Muscle of leg (tissue), 11 donors: ENCODE measurements around the gene PROC. TPM values are rescaled to one million over a fixed set of nuclear protein-coding genes. Genes with fewer than 3 reads are reported as not detected.

Experiments used
- DNase-seq: peaks from one replicate; pipeline ENCODE4 v3.0.0; 2013
- H3K27ac ChIP-seq: one replicate; pipeline ENCODE4 v1.5.1; 2013; ENCODE audit warnings: mild to moderate bottlenecking, low read length, control low read depth
- H3K27me3 ChIP-seq: one replicate; pipeline ENCODE4 v1.6.1; 2013; ENCODE audit warnings: low read length; ENCODE audit not compliant: control insufficient read depth, insufficient read depth
- H3K36me3 ChIP-seq: one replicate; pipeline ENCODE4 v1.6.1; 2013; ENCODE audit warnings: low read length; ENCODE audit not compliant: control insufficient read depth, insufficient read depth
- H3K4me1 ChIP-seq: one replicate; pipeline ENCODE4 v1.6.1; 2013; ENCODE audit warnings: low read length; ENCODE audit not compliant: control insufficient read depth, insufficient read depth
- H3K4me3 ChIP-seq: one replicate; pipeline ENCODE4 v1.5.1; 2013; ENCODE audit warnings: low read length, control low read depth
- H3K9me3 ChIP-seq: replicated peaks from 2 replicates; pipeline ENCODE4 v1.6.1; 2013; ENCODE audit warnings: low read depth, low read length; ENCODE audit not compliant: control insufficient read depth
- WGBS: methylation state at CpG from one replicate; pipeline ENCODE4 v1.1.5; 2013; ENCODE audit warnings: missing lambda C conversion rate; ENCODE audit not compliant: insufficient coverage; 5-methylcytosine and 5-hydroxymethylcytosine counted together
- polyA plus RNA-seq, 8 donors: library from polyadenylated mRNA; unstranded; fragments of 120-200 nt; gene quantifications; one replicate each; pipeline versions ENCODE4 v1.2.1 to v1.2.3, GENCODE V29; 2013; ENCODE audit warnings: inconsistent platforms in 1 of 8, low replicate concordance in 1 of 8; ENCODE audit not compliant: insufficient read length in 8 of 8, insufficient read depth in 1 of 8
- total RNA-seq: library from RNA; stranded (reverse); fragments of 120-200 nt; gene quantifications from one replicate; pipeline ENCODE4 v1.2.4, GENCODE V29; 2013

PROC gene
- total and polyA plus RNA-seq, 9 donors, result 0.04 to 1.2 (median 0.39) TPM

DNA sequence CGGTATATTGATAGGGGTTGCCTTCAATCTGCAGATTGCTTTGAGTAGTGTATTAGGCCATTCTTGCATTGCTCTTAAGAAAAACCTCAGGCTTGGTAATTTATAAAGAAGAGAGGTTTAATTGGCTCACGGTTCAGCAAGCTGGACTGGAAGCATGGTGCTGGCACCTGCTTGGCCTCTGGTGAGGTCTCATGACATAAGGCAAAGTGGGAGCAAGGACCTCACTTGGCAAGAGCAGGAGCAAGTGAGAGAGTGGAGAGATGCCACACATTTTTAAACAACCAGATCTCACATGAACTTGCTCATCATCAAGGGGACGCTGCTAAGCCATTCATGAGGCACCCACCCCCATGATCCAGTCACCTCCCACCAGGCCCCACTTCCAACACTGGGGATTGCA is 35.4 kb upstream of the PROC start:
- Histone ChIP-seq H3K36me3 (no peaks in the 10 kb centered on the region), H3K27ac (no peak overlapping the region), H3K4me3 (no peak overlapping the region), H3K27me3 (no peaks in the 10 kb centered on the region), H3K4me1 (peaks cover 5% of the 10 kb centered on the region), H3K9me3 (no peaks in the 10 kb centered on the region)
- 63% methylated on average over 1 of the region's 3 CpGs for WGBS
- no peak for DNase-seq

GRCh38 chr2:127384529-127384928 is 33.7 kb upstream of the PROC start:
- H3K4me3 ChIP-seq, result no peak overlapping the region
- WGBS, result 86% methylated on average over 3 of the region's 6 CpGs
- no peak overlapping the region for H3K27ac ChIP-seq
- peaks cover 12% of the 10 kb centered on the region for H3K4me1 ChIP-seq
- H3K36me3 ChIP-seq, result no peaks in the 10 kb centered on the region
- no peaks in the 10 kb centered on the region for H3K27me3 ChIP-seq
- no peak for DNase-seq
- H3K9me3 ChIP-seq, result no peaks in the 10 kb centered on the region

DNA sequence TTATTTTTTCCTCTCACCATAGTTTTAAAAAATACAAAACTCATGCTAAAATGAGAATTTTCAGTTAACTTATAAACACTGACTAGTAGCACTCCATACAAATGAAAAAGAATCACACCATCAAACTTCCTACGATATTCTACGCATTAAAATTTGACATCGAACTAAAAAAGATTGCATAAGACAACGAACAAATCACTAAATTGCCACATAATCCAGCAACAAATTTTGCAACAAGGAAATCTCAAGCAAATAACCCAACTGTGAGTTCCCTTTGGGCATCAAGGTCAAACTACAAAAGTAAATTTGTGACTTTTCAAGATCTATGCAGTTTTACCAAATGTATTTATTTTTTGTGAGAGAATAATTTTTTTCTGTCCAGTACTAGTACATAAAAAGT is 32.0 kb upstream of the PROC start:
- no CpG with 5 or more reads among the region's 4 CpGs for WGBS
- peak overlapping the region; percentile 92 for H3K4me3 ChIP-seq
- H3K27me3 ChIP-seq, result no peaks in the 10 kb centered on the region
- peaks cover 12% of the 10 kb centered on the region for H3K4me1 ChIP-seq
- no peak for DNase-seq
- H3K36me3 ChIP-seq, result no peaks in the 10 kb centered on the region
- H3K27ac ChIP-seq, result no peak overlapping the region
- no peaks in the 10 kb centered on the region for H3K9me3 ChIP-seq

- H3K36me3 ChIP-seq, result no peaks in the 10 kb centered on the region
- H3K27me3 ChIP-seq, result no peaks in the 10 kb centered on the region
- H3K4me3 ChIP-seq, result peak overlapping the region; percentile 92
- H3K27ac ChIP-seq, result peak overlapping the region; percentile 99
- H3K4me1 ChIP-seq, result peaks cover 12% of the 10 kb centered on the region
- peak; percentile 96 for DNase-seq
- under 1% methylated on average over 30 of the region's 58 CpGs for WGBS
- no peaks in the 10 kb centered on the region for H3K9me3 ChIP-seq
These were observed 31.2 kb upstream of the PROC start for GRCh38 chr2:127386764-127387654.

GRCh38 chr2:127387655-127388422 is 30.4 kb upstream of the PROC start, which contains the start of gene MAP3K2:
Gene MAP3K2, minus strand, starts transcription at chr2:127387975. Its CDS starts 44,846 bp downstream, at chr2:127343129.
- H3K27me3 ChIP-seq, result no peaks in the 10 kb centered on the region
- H3K9me3 ChIP-seq, result no peaks in the 10 kb centered on the region
- DNase-seq, result peak; percentile 96
- H3K27ac ChIP-seq, result peak within 1 kb of the TSS; percentile 99
- H3K36me3 ChIP-seq, result no peaks in the 10 kb centered on the region
- WGBS, result under 1% methylated on average over 94 of the region's 100 CpGs
- peaks cover 12% of the 10 kb centered on the region for H3K4me1 ChIP-seq
- peak within 1 kb of the TSS; percentile 92 for H3K4me3 ChIP-seq

GRCh38 chr2:127388423-127389164 is 29.6 kb upstream of the PROC start:
- 31% methylated on average over 5 of the region's 8 CpGs for WGBS
- no peaks in the 10 kb centered on the region for H3K9me3 ChIP-seq
- H3K4me3 ChIP-seq, result peak overlapping the region; percentile 44
- peaks cover 11% of the 10 kb centered on the region for H3K4me1 ChIP-seq
- H3K27me3 ChIP-seq, result no peaks in the 10 kb centered on the region
- H3K27ac ChIP-seq, result peak overlapping the region; percentile 87
- no peaks in the 10 kb centered on the region for H3K36me3 ChIP-seq
- DNase-seq, result no peak

GRCh38 chr2:127389778-127390435 is 28.3 kb upstream of the PROC start:
- Histone ChIP-seq H3K27ac (no peak overlapping the region), H3K9me3 (no peaks in the 10 kb centered on the region), H3K27me3 (no peaks in the 10 kb centered on the region), H3K4me1 (peaks cover 10% of the 10 kb centered on the region), H3K4me3 (no peak overlapping the region), H3K36me3 (no peaks in the 10 kb centered on the region)
- no CpG with 5 or more reads among the region's 5 CpGs for whole genome bisulfite sequencing
- no peak for DNase-seq

- peaks cover 6% of the 10 kb centered on the region for H3K4me1 ChIP-seq
These were observed 25.9 kb upstream of the PROC start for GRCh38 chr2:127392133-127392827.

More at GRCh38 chr2:127392133-127392827, 25.9 kb upstream of the PROC start:
- no peaks in the 10 kb centered on the region for H3K9me3 ChIP-seq
- no peak for DNase-seq
- no peak overlapping the region for H3K4me3 ChIP-seq
- H3K27ac ChIP-seq, result no peak overlapping the region
- H3K27me3 ChIP-seq, result no peaks in the 10 kb centered on the region
- H3K36me3 ChIP-seq, result no peaks in the 10 kb centered on the region
- no CpG with 5 or more reads among the region's 2 CpGs for WGBS
